Liver (tissue), 9 donors: ENCODE measurements around the gene CCM2. TPM values are rescaled to one million over a fixed set of nuclear protein-coding genes. Genes with fewer than 3 reads are reported as not detected.
A peak's percentile ranks its signal among the peaks of the same experiment; 100 is the strongest.

Experiments used
- DNase-seq: peaks from one replicate; pipeline ENCODE4 v3.0.0-alpha.2; 2017; ENCODE audit warnings: low spot score
- H3K27ac ChIP-seq, 2 donors: one replicate each; pipeline ENCODE4 v1.7.0; 2013; ENCODE audit warnings: inconsistent platforms in 2 of 2, low read length in 2 of 2, control low read depth in 1 of 2, low read depth in 1 of 2, mild to moderate bottlenecking in 1 of 2
- H3K27me3 ChIP-seq, 4 donors: one replicate each; pipeline versions ENCODE4 v1.6.1 to v1.7.0; 2013; ENCODE audit warnings: low read length in 3 of 4, inconsistent platforms in 1 of 4, mild to moderate bottlenecking in 1 of 4, moderate library complexity in 1 of 4; ENCODE audit not compliant: control insufficient read depth in 4 of 4, insufficient read depth in 4 of 4
- H3K36me3 ChIP-seq, 4 donors: one replicate each; pipeline versions ENCODE4 v1.6.1 to v1.7.0; 2013; ENCODE audit warnings: low read length in 3 of 4, mild to moderate bottlenecking in 3 of 4, low read depth in 1 of 4, moderate library complexity in 1 of 4; ENCODE audit not compliant: control insufficient read depth in 4 of 4, insufficient read depth in 3 of 4
- H3K4me1 ChIP-seq, 4 donors: one replicate each; pipeline versions ENCODE4 v1.6.1 to v1.7.0; 2013; ENCODE audit warnings: low read length in 3 of 4, mild to moderate bottlenecking in 3 of 4, moderate library complexity in 1 of 4; ENCODE audit not compliant: control insufficient read depth in 4 of 4, insufficient read depth in 4 of 4
- H3K4me3 ChIP-seq, 3 donors: one replicate each; pipeline versions ENCODE4 v1.6.1 to v1.7.0; 2013; ENCODE audit warnings: low read length in 3 of 3, control low read depth in 1 of 3, low read depth in 1 of 3, mild to moderate bottlenecking in 1 of 3
- H3K9ac ChIP-seq, 2 donors: one replicate each; pipeline ENCODE4 v1.7.0; 2013; ENCODE audit warnings: low read length in 2 of 2, mild to moderate bottlenecking in 2 of 2, moderate library complexity in 2 of 2, control low read depth in 1 of 2, low read depth in 1 of 2
- H3K9me3 ChIP-seq, 4 donors: one replicate each; pipeline versions ENCODE4 v1.6.1 to v1.7.0; 2013; ENCODE audit warnings: low read length in 3 of 4; ENCODE audit not compliant: control insufficient read depth in 4 of 4
- ATF3 ChIP-seq: IDR thresholded peaks from 2 replicates; pipeline ENCODE4 v1.6.1; 2016; ENCODE audit warnings: antibody characterized with exemption
- CTCF ChIP-seq: fragments of 150-350 bp; IDR thresholded peaks from 2 replicates; pipeline ENCODE4 v1.5.1; 2017; ENCODE audit warnings: improper control_type of control experiment, low read depth, low read length; ENCODE audit not compliant: missing input control
- EGR1 ChIP-seq, 2 donors: IDR thresholded peaks; 2 replicates each; pipeline ENCODE4 v1.6.1; 2016 to 2018; ENCODE audit warnings: antibody characterized with exemption in 2 of 2, low read depth in 2 of 2
- FOXA1 ChIP-seq: IDR thresholded peaks from 2 replicates; pipeline ENCODE4 v1.6.1; 2016; ENCODE audit warnings: antibody characterized with exemption
- FOXA2 ChIP-seq: IDR thresholded peaks from 2 replicates; pipeline ENCODE4 v1.6.1; 2016; ENCODE audit warnings: antibody characterized with exemption
- GABPA ChIP-seq, 2 donors: IDR thresholded peaks in 1 of 2; conservative IDR thresholded peaks in 1 of 2; 2 replicates each; pipeline ENCODE4 v1.6.1; 2016; ENCODE audit warnings: antibody characterized with exemption in 2 of 2, mild to moderate bottlenecking in 1 of 2, moderate library complexity in 1 of 2
- HNF4A ChIP-seq, 2 donors: conservative IDR thresholded peaks; 2 replicates each; pipeline ENCODE4 v1.6.1; 2016; ENCODE audit warnings: antibody characterized with exemption in 2 of 2, mild to moderate bottlenecking in 2 of 2
- JUND ChIP-seq, 2 donors: IDR thresholded peaks; 2 replicates each; pipeline ENCODE4 v1.6.1; 2016; ENCODE audit warnings: antibody characterized with exemption in 2 of 2
- MAX ChIP-seq: IDR thresholded peaks from 2 replicates; pipeline ENCODE4 v1.6.1; 2016; ENCODE audit warnings: antibody characterized with exemption
- NR2F2 ChIP-seq: IDR thresholded peaks from 2 replicates; pipeline ENCODE4 v1.6.1; 2016; ENCODE audit warnings: antibody characterized with exemption
- RAD21 ChIP-seq, 2 donors: IDR thresholded peaks; 2 replicates each; pipeline ENCODE4 v1.6.1; 2016; ENCODE audit warnings: antibody characterized with exemption in 2 of 2, mild to moderate bottlenecking in 2 of 2
- REST ChIP-seq: IDR thresholded peaks from 2 replicates; pipeline ENCODE4 v1.6.1; 2016; ENCODE audit warnings: antibody characterized with exemption, mild to moderate bottlenecking
- RXRA ChIP-seq, 2 donors: IDR thresholded peaks; 2 replicates each; pipeline ENCODE4 v1.6.1; 2017 to 2018; ENCODE audit warnings: antibody characterized with exemption in 2 of 2, mild to moderate bottlenecking in 1 of 2
- SP1 ChIP-seq: IDR thresholded peaks from 2 replicates; pipeline ENCODE4 v1.6.1; 2018; ENCODE audit warnings: antibody characterized with exemption, mild to moderate bottlenecking
- TAF1 ChIP-seq: conservative IDR thresholded peaks from 2 replicates; pipeline ENCODE4 v1.6.1; 2016; ENCODE audit warnings: antibody characterized with exemption, mild to moderate bottlenecking
- YY1 ChIP-seq: IDR thresholded peaks from 2 replicates; pipeline ENCODE4 v1.6.1; 2016; ENCODE audit warnings: antibody characterized with exemption, mild to moderate bottlenecking
- ZBTB33 ChIP-seq: IDR thresholded peaks from 2 replicates; pipeline ENCODE4 v1.6.1; 2016; ENCODE audit warnings: antibody characterized with exemption
- WGBS: extraction: QIAGEN DNeasy Blood & Tissue Kit; methylation state at CpG from one replicate; pipeline ENCODE4 v1.1.7; 2013; 5-methylcytosine and 5-hydroxymethylcytosine counted together
- polyA plus RNA-seq, 2 donors: library from polyadenylated mRNA; stranded (reverse) in 1 of 2; unstranded in 1 of 2; fragments of 200-250 nt in 1 of 2; fragments of >200 nt in 1 of 2; fragmentation: Nextera tagmentation in 1 of 2; extraction: Ambion mirVana in 1 of 2; gene quantifications; one replicate each; pipeline versions ENCODE4 v1.2.1 to v1.2.3, GENCODE V29; 2013 to 2015
- total RNA-seq, 2 donors: library from RNA; depleted of rRNA; stranded (reverse); fragments of >200 nt; gene quantifications; one replicate each; pipeline ENCODE4 v1.2.3, GENCODE V29; 2014
- donor health status: healthy.
- donor health status: healthy.
- donor health status: healthy.
- donor health status: healthy.
- donor health status: healthy.

The CCM2 gene
- total and polyA plus RNA-seq, 4 donors, result 26.3 to 65.0 (median 47.5) TPM

- Histone ChIP-seq H3K36me3 (peaks cover 5 to 29% (median 24%) of the 10 kb centered on the region in 4 donors), H3K9ac (no peak overlapping the region), H3K9me3 (no peaks in the 10 kb centered on the region), H3K27me3 (no peaks in the 10 kb centered on the region), H3K27ac (peak overlapping the region; percentile 14 to 43), H3K4me1 (no peaks in the 10 kb centered on the region), H3K4me3 (no peak overlapping the region)
- 84% methylated on average over 8 of the region's 8 CpGs for WGBS
- TF ChIP-seq CTCF, result no peak
- no peak for TF ChIP-seq EGR1 (IDR thresholded peaks at IDR 0.05; ENCODE audit: low read depth in 2 of 2)
- no peak for TF ChIP-seq FOXA1
- TF ChIP-seq ATF3, result no peak
- TF ChIP-seq FOXA2, result no peak
- no peak for TF ChIP-seq RAD21 (IDR thresholded peaks at IDR 0.05)
- TF ChIP-seq ZBTB33, result no peak
- peak; percentile 35 for TF ChIP-seq NR2F2
- no peak for DNase-seq
These were observed 20.3 kb upstream of the CCM2 start for GRCh38 chr7:44979481-44980392.

- TF ChIP-seq HNF4A (conservative IDR thresholded peaks at IDR 0.05), result no peak
- no peak for TF ChIP-seq YY1
- no peak for TF ChIP-seq FOXA2
- TF ChIP-seq MAX, result no peak
- no peak for TF ChIP-seq GABPA (IDR thresholded peaks at IDR 0.05 in 1 of 2, conservative IDR thresholded peaks at IDR 0.05 in 1 of 2)
- no peak for TF ChIP-seq REST
- no peak for TF ChIP-seq FOXA1
- no peak for TF ChIP-seq TAF1
- TF ChIP-seq JUND (IDR thresholded peaks at IDR 0.05), result no peak
- TF ChIP-seq SP1, result no peak
- no peak for TF ChIP-seq RXRA (IDR thresholded peaks at IDR 0.05)
- no peak for TF ChIP-seq RAD21 (IDR thresholded peaks at IDR 0.05)
- TF ChIP-seq ATF3, result no peak
- TF ChIP-seq EGR1 (IDR thresholded peaks at IDR 0.05; ENCODE audit: low read depth in 2 of 2), result no peak
- no peak for TF ChIP-seq NR2F2
- TF ChIP-seq ZBTB33, result no peak
- H3K36me3 ChIP-seq, result peaks cover 5 to 30% (median 24%) of the 10 kb centered on the region in 4 donors
- peak overlapping the region; percentile 25 to 43 for H3K27ac ChIP-seq
- H3K9ac ChIP-seq, result no peak overlapping the region
- no peak overlapping the region for H3K4me3 ChIP-seq
- DNase-seq, result no peak
- no peaks in the 10 kb centered on the region for H3K4me1 ChIP-seq
- no peaks in the 10 kb centered on the region for H3K9me3 ChIP-seq
- WGBS, result 70% methylated on average over 8 of the region's 8 CpGs
- no peaks in the 10 kb centered on the region for H3K27me3 ChIP-seq
These were observed 19.5 kb upstream of the CCM2 start for GRCh38 chr7:44980393-44981034.
